Progenitor cell of endocrine pancreas (in vitro differentiated cells): ENCODE measurements around the gene PDGFA. TPM values are rescaled to one million over a fixed set of nuclear protein-coding genes. Genes with fewer than 3 reads are reported as not detected.

Experiments
- DNase-seq: peaks from one replicate; pipeline ENCODE4 v3.0.0; 2021; ENCODE audit warnings: low spot score; ENCODE audit not compliant: unreplicated experiment
- H3K27ac Mint-ChIP-seq: 2 replicates; pipeline ENCODE4 v1.8.0; 2021; ENCODE audit warnings: mild to moderate bottlenecking, moderate library complexity, mixed read lengths
- H3K27me3 Mint-ChIP-seq: 2 replicates; pipeline ENCODE4 v1.8.0; 2021; ENCODE audit warnings: mixed read lengths
- H3K36me3 Mint-ChIP-seq: 2 replicates; pipeline ENCODE4 v1.8.0; 2022; ENCODE audit warnings: mixed read lengths; ENCODE audit not compliant: insufficient read depth
- H3K4me1 Mint-ChIP-seq: 2 replicates; pipeline ENCODE4 v1.8.0; 2021; ENCODE audit warnings: low read depth, mixed read lengths
- H3K4me3 Mint-ChIP-seq: 2 replicates; pipeline ENCODE4 v1.8.0; 2021; ENCODE audit warnings: low read depth, mild to moderate bottlenecking, moderate library complexity, mixed read lengths
- H3K9me3 Mint-ChIP-seq: 2 replicates; pipeline ENCODE4 v1.8.0; 2021; ENCODE audit warnings: low read depth, mixed read lengths
- total RNA-seq: library from RNA; stranded (reverse); gene quantifications from 2 replicates; pipeline ENCODE4 v1.2.1, GENCODE V29; 2021
- TF ChIP-seq, protein P1 (sequence below): fragments of 200-600 bp; sonication (generic); IDR thresholded peaks from one replicate; pipeline ENCODE4 v1.5.0; 2021; ENCODE audit warnings: antibody characterized with exemption, mild to moderate bottlenecking; ENCODE audit not compliant: unreplicated experiment

PDGFA gene
- total RNA-seq, 1 donor from 2014 or later = 86.2 TPM

DNA sequence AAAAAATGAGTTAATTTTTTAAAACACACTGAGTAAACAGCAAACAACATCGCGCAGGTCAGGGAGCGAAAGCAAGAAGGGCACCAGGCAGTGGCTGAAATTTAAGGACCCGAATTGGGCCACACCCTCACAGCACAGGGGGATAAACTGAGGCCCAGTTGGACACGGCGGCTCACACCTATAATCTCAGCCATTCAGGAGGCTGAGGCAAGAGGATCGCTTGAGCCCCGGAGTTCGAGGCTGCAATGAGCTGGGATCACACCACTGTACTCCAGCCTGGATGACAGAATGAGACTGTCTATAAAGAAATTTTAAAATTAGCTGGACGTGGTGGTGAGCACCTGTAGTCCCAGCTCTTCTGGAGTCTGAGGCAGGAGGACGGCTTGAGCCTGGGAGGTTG is 69.6 kb downstream of the PDGFA start:
- H3K4me1 Mint-ChIP-seq = peaks cover 3% of the 10 kb centered on the region
- TF ChIP-seq, protein P1, sequence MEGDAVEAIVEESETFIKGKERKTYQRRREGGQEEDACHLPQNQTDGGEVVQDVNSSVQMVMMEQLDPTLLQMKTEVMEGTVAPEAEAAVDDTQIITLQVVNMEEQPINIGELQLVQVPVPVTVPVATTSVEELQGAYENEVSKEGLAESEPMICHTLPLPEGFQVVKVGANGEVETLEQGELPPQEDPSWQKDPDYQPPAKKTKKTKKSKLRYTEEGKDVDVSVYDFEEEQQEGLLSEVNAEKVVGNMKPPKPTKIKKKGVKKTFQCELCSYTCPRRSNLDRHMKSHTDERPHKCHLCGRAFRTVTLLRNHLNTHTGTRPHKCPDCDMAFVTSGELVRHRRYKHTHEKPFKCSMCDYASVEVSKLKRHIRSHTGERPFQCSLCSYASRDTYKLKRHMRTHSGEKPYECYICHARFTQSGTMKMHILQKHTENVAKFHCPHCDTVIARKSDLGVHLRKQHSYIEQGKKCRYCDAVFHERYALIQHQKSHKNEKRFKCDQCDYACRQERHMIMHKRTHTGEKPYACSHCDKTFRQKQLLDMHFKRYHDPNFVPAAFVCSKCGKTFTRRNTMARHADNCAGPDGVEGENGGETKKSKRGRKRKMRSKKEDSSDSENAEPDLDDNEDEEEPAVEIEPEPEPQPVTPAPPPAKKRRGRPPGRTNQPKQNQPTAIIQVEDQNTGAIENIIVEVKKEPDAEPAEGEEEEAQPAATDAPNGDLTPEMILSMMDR = no peak
- H3K27ac Mint-ChIP-seq = no peak overlapping the region
- H3K9me3 Mint-ChIP-seq = no peaks in the 10 kb centered on the region
- peaks cover 19% of the 10 kb centered on the region for H3K27me3 Mint-ChIP-seq
- H3K4me3 Mint-ChIP-seq = no peak overlapping the region
- H3K36me3 Mint-ChIP-seq = no peaks in the 10 kb centered on the region
- DNase-seq = no peak

DNA sequence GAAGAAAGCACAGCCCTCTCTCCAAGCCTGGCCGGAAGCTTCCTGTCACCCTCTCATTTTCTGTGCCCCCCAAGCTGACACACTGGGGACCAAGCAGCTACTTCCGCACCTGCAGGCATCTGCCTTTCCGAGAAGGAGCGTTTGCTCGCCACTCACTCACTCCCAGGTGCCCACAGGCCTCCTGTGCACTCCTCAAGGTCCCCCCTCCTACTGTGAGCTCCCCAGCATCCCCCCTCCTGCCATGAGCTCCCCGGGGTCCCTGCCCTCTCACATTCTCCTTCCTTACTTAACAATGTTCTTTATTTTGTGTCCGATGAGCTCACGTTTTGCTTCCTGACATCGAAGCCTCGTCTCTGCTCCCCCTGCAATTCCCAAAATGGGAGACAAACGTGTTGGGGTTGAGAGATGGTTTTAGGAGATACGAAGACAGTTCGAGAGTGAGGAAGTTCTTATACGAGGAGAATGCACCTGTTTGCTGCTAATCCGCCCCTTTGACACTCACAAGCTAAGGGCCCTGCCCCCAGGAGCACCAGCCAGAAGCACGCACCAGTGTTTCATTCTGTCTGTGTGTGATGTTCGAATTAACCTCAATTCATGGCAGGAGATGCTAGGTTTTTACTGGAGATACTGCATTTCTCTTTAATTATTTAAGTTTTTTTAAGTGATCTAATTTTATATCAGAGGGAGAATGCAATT is 70.2 kb downstream of the PDGFA start:
- no peak overlapping the region for H3K27ac Mint-ChIP-seq
- H3K27me3 Mint-ChIP-seq = peaks cover 19% of the 10 kb centered on the region
- peaks cover 3% of the 10 kb centered on the region for H3K4me1 Mint-ChIP-seq
- TF ChIP-seq, protein P1 = no peak
- H3K9me3 Mint-ChIP-seq = no peaks in the 10 kb centered on the region
- no peaks in the 10 kb centered on the region for H3K36me3 Mint-ChIP-seq
- no peak overlapping the region for H3K4me3 Mint-ChIP-seq
- no peak for DNase-seq

DNA sequence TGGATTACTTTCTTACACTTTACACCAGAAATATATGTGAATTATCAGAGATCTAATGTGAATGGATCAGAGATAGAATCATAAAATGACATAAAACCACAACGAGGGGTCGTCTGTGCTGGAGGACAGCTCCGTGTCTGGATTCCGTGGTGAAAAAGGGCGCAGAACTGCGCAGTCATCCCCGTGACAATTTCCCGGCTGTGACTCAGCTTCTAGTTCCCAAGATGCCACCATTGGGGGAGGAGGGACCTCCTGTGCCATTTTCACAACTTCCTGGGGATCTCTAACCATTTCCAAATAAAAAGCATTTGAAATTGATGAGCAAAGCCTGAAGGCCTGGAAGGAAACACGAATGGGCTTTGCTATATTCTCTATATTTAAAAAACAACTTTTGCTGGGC is 72.1 kb downstream of the PDGFA start:
- peaks cover 16% of the 10 kb centered on the region for H3K27me3 Mint-ChIP-seq
- no peaks in the 10 kb centered on the region for H3K36me3 Mint-ChIP-seq
- no peak for DNase-seq
- peaks cover 3% of the 10 kb centered on the region for H3K4me1 Mint-ChIP-seq
- TF ChIP-seq, protein P1 = no peak
- H3K27ac Mint-ChIP-seq = peak overlapping the region; percentile 64
- no peak overlapping the region for H3K4me3 Mint-ChIP-seq
- H3K9me3 Mint-ChIP-seq = no peaks in the 10 kb centered on the region

Other genes with a start within 250 kb of the PDGFA start
- not detected in 2 replicates for gene FOXL3, start 229.7 kb downstream of the PDGFA start, total RNA-seq
- 46.7 and 51.0 TPM in 2 replicates for gene DNAAF5, start 206.9 kb upstream of the PDGFA start, total RNA-seq
- 51.6 and 54.2 TPM in 2 replicates for gene PRKAR1B, start 207.4 kb upstream of the PDGFA start, total RNA-seq